Measurements from ENCODE around the gene PHACTR4. TPM values are rescaled to one million over a fixed set of nuclear protein-coding genes. Genes with fewer than 3 reads are reported as not detected.

Gene PHACTR4
- total and polyA plus RNA-seq, 9 of the 15 experiments (the other 6 are each of a cell fraction or from before 2014, with no cell fraction given) = 6.4 to 43.6 (median 14.2) TPM

DNA sequence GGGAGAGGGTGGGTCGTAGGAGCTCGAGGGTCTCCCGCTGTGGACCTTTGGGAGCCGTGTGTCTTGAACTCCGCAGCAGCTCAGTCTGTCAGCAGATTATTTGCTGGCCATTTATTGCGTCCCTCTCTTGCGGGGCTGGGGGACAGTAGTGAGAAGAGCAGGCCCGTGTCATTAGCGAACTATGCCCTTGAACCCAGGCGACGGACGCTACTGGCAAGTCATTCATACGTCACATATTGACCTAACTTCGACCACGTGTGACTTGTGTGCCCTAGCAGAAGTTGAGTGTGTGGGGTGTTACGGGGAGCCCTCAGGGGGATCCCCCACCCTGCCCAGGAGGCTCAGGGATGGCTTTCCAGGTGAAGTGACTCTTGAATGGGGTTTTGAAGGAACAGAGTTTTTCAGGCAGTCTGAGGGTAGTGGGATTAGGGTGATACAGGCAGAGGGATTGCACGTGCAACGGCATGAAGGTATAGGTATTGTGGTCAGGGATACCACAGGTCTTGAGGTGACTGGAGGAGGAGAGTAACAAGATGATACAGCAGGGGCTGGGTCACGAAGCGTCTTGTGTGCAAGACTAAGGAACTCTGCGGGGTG is 149.3 kb downstream of the PHACTR4 start (continued):
- TF ChIP-seq, protein P1, sequence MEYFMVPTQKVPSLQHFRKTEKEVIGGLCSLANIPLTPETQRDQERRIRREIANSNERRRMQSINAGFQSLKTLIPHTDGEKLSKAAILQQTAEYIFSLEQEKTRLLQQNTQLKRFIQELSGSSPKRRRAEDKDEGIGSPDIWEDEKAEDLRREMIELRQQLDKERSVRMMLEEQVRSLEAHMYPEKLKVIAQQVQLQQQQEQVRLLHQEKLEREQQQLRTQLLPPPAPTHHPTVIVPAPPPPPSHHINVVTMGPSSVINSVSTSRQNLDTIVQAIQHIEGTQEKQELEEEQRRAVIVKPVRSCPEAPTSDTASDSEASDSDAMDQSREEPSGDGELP (CRISPR knock-in tag; IDR thresholded peaks at IDR 0.05; ENCODE audit: borderline replicate concordance) = peak; percentile 41; the same call in 1 of the 2 replicates
- no peak for TF ChIP-seq CBX5 (IDR thresholded peaks at IDR 0.05; ENCODE audit: borderline replicate concordance, low read depth)
- TF ChIP-seq USF1 (CRISPR knock-in tag; IDR thresholded peaks at IDR 0.05) = peak; percentile 70
- TF ChIP-seq ARID2 (IDR thresholded peaks at IDR 0.05) = no peak
- no peak for TF ChIP-seq NR4A1 (CRISPR knock-in tag; IDR thresholded peaks at IDR 0.05)
- peak; percentile 30; the same call in 1 of the 2 replicates for TF ChIP-seq NR4A1 (tag; IDR thresholded peaks at IDR 0.05)
- TF ChIP-seq ZNF316 (IDR thresholded peaks at IDR 0.05) = peak; percentile 31; the same call in 1 of the 2 replicates
- TF ChIP-seq ATF7 (IDR thresholded peaks at IDR 0.05) = no peak
- TF ChIP-seq MAFK (IDR thresholded peaks at IDR 0.05; ENCODE audit: low read length) = 0 out of 2 replicates have a peak, but pooled peaks have one; percentile 4
- TF ChIP-seq FOSL1 (tag; conservative IDR thresholded peaks at IDR 0.05) = no peak
- peak; percentile 92 for TF ChIP-seq CBFB (CRISPR knock-in tag; IDR thresholded peaks at IDR 0.05)
- TF ChIP-seq, protein P2, sequence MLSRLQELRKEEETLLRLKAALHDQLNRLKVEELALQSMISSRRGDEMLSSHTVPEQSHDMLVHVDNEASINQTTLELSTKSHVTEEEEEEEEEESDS (CRISPR knock-in tag; IDR thresholded peaks at IDR 0.05) = no peak
- no peak for TF ChIP-seq U2AF2 (optimal IDR thresholded peaks at IDR 0.05; ENCODE audit: low read depth, low read length)
- 0 out of 2 replicates have a peak, but pooled peaks have one; percentile 12 for TF ChIP-seq TRIM28 (IDR thresholded peaks at IDR 0.05)
- peak; percentile 48 for TF ChIP-seq SNRNP70 (optimal IDR thresholded peaks at IDR 0.05; ENCODE audit: low read depth, low read length)
- TF ChIP-seq TCF7 (IDR thresholded peaks at IDR 0.05; ENCODE audit: borderline replicate concordance) = peak; percentile 14; the same call in 1 of the 2 replicates
- peak; percentile 81; the same call in 1 of the 2 replicates for TF ChIP-seq ZBED1 (IDR thresholded peaks at IDR 0.05)
- no peak for TF ChIP-seq SREBF1 (IDR thresholded peaks at IDR 0.05; ENCODE audit: borderline replicate concordance, low read depth, low read length)
- TF ChIP-seq E2F6 (IDR thresholded peaks at IDR 0.05; ENCODE audit: borderline replicate concordance in 1 of 2, extremely low read depth in 1 of 2, insufficient read depth in 1 of 2, insufficient read length in 1 of 2, low read depth in 1 of 2, low read length in 1 of 2, poor library complexity in 1 of 2, severe bottlenecking in 1 of 2) = peak in 1 of 2 experiments; percentile 54
- TF ChIP-seq, protein P3, sequence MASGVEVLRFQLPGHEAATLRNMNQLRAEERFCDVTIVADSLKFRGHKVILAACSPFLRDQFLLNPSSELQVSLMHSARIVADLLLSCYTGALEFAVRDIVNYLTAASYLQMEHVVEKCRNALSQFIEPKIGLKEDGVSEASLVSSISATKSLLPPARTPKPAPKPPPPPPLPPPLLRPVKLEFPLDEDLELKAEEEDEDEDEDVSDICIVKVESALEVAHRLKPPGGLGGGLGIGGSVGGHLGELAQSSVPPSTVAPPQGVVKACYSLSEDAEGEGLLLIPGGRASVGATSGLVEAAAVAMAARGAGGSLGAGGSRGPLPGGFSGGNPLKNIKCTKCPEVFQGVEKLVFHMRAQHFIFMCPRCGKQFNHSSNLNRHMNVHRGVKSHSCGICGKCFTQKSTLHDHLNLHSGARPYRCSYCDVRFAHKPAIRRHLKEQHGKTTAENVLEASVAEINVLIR (CRISPR knock-in tag; IDR thresholded peaks at IDR 0.05) = 0 out of 2 replicates have a peak, but pooled peaks have one; percentile 22
- no peak for TF ChIP-seq SRF (CRISPR knock-in tag; IDR thresholded peaks at IDR 0.05)
- peak; percentile 88; the same call in 1 of the 2 replicates for TF ChIP-seq L3MBTL2 (IDR thresholded peaks at IDR 0.05)
- TF ChIP-seq, protein P4, sequence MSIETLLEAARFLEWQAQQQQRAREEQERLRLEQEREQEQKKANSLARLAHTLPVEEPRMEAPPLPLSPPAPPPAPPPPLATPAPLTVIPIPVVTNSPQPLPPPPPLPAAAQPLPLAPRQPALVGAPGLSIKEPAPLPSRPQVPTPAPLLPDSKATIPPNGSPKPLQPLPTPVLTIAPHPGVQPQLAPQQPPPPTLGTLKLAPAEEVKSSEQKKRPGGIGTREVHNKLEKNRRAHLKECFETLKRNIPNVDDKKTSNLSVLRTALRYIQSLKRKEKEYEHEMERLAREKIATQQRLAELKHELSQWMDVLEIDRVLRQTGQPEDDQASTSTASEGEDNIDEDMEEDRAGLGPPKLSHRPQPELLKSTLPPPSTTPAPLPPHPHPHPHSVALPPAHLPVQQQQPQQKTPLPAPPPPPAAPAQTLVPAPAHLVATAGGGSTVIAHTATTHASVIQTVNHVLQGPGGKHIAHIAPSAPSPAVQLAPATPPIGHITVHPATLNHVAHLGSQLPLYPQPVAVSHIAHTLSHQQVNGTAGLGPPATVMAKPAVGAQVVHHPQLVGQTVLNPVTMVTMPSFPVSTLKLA (conservative IDR thresholded peaks at IDR 0.05) = peak; percentile 95 to 96
- 0 out of 2 replicates have a peak, but pooled peaks have one; percentile 16 for TF ChIP-seq MAFG (tag; conservative IDR thresholded peaks at IDR 0.05)

Measured in K562 (cell line).